Liver (tissue), 9 donors: ENCODE data around the gene AHNAK2. TPM values are rescaled to one million over a fixed set of nuclear protein-coding genes. Genes with fewer than 3 reads are reported as not detected.

Experiments used
- DNase-seq: peaks from one replicate; pipeline ENCODE4 v3.0.0-alpha.2; 2017; ENCODE audit warnings: low spot score
- H3K27ac ChIP-seq, 2 donors: one replicate each; pipeline ENCODE4 v1.7.0; 2013; ENCODE audit warnings: inconsistent platforms in 2 of 2, low read length in 2 of 2, control low read depth in 1 of 2, low read depth in 1 of 2, mild to moderate bottlenecking in 1 of 2
- H3K27me3 ChIP-seq, 4 donors: one replicate each; pipeline versions ENCODE4 v1.6.1 to v1.7.0; 2013; ENCODE audit warnings: low read length in 3 of 4, inconsistent platforms in 1 of 4, mild to moderate bottlenecking in 1 of 4, moderate library complexity in 1 of 4; ENCODE audit not compliant: control insufficient read depth in 4 of 4, insufficient read depth in 4 of 4
- H3K36me3 ChIP-seq, 4 donors: one replicate each; pipeline versions ENCODE4 v1.6.1 to v1.7.0; 2013; ENCODE audit warnings: low read length in 3 of 4, mild to moderate bottlenecking in 3 of 4, low read depth in 1 of 4, moderate library complexity in 1 of 4; ENCODE audit not compliant: control insufficient read depth in 4 of 4, insufficient read depth in 3 of 4
- H3K4me1 ChIP-seq, 4 donors: one replicate each; pipeline versions ENCODE4 v1.6.1 to v1.7.0; 2013; ENCODE audit warnings: low read length in 3 of 4, mild to moderate bottlenecking in 3 of 4, moderate library complexity in 1 of 4; ENCODE audit not compliant: control insufficient read depth in 4 of 4, insufficient read depth in 4 of 4
- H3K4me3 ChIP-seq, 3 donors: one replicate each; pipeline versions ENCODE4 v1.6.1 to v1.7.0; 2013; ENCODE audit warnings: low read length in 3 of 3, control low read depth in 1 of 3, low read depth in 1 of 3, mild to moderate bottlenecking in 1 of 3
- H3K9ac ChIP-seq, 2 donors: one replicate each; pipeline ENCODE4 v1.7.0; 2013; ENCODE audit warnings: low read length in 2 of 2, mild to moderate bottlenecking in 2 of 2, moderate library complexity in 2 of 2, control low read depth in 1 of 2, low read depth in 1 of 2
- H3K9me3 ChIP-seq, 4 donors: one replicate each; pipeline versions ENCODE4 v1.6.1 to v1.7.0; 2013; ENCODE audit warnings: low read length in 3 of 4; ENCODE audit not compliant: control insufficient read depth in 4 of 4
- ATF3 ChIP-seq: IDR thresholded peaks from 2 replicates; pipeline ENCODE4 v1.6.1; 2016; ENCODE audit warnings: antibody characterized with exemption
- CTCF ChIP-seq: fragments of 150-350 bp; IDR thresholded peaks from 2 replicates; pipeline ENCODE4 v1.5.1; 2017; ENCODE audit warnings: improper control_type of control experiment, low read depth, low read length; ENCODE audit not compliant: missing input control
- EGR1 ChIP-seq, 2 donors: IDR thresholded peaks; 2 replicates each; pipeline ENCODE4 v1.6.1; 2016 to 2018; ENCODE audit warnings: antibody characterized with exemption in 2 of 2, low read depth in 2 of 2
- FOXA1 ChIP-seq: IDR thresholded peaks from 2 replicates; pipeline ENCODE4 v1.6.1; 2016; ENCODE audit warnings: antibody characterized with exemption
- FOXA2 ChIP-seq: IDR thresholded peaks from 2 replicates; pipeline ENCODE4 v1.6.1; 2016; ENCODE audit warnings: antibody characterized with exemption
- GABPA ChIP-seq, 2 donors: IDR thresholded peaks in 1 of 2; conservative IDR thresholded peaks in 1 of 2; 2 replicates each; pipeline ENCODE4 v1.6.1; 2016; ENCODE audit warnings: antibody characterized with exemption in 2 of 2, mild to moderate bottlenecking in 1 of 2, moderate library complexity in 1 of 2
- HNF4A ChIP-seq, 2 donors: conservative IDR thresholded peaks; 2 replicates each; pipeline ENCODE4 v1.6.1; 2016; ENCODE audit warnings: antibody characterized with exemption in 2 of 2, mild to moderate bottlenecking in 2 of 2
- HNF4G ChIP-seq: IDR thresholded peaks from 2 replicates; pipeline ENCODE4 v1.6.1; 2016; ENCODE audit warnings: antibody characterized with exemption
- JUND ChIP-seq, 2 donors: IDR thresholded peaks; 2 replicates each; pipeline ENCODE4 v1.6.1; 2016; ENCODE audit warnings: antibody characterized with exemption in 2 of 2
- MAX ChIP-seq: IDR thresholded peaks from 2 replicates; pipeline ENCODE4 v1.6.1; 2016; ENCODE audit warnings: antibody characterized with exemption
- NR2F2 ChIP-seq: IDR thresholded peaks from 2 replicates; pipeline ENCODE4 v1.6.1; 2016; ENCODE audit warnings: antibody characterized with exemption
- RAD21 ChIP-seq, 2 donors: IDR thresholded peaks; 2 replicates each; pipeline ENCODE4 v1.6.1; 2016; ENCODE audit warnings: antibody characterized with exemption in 2 of 2, mild to moderate bottlenecking in 2 of 2
- REST ChIP-seq: IDR thresholded peaks from 2 replicates; pipeline ENCODE4 v1.6.1; 2016; ENCODE audit warnings: antibody characterized with exemption, mild to moderate bottlenecking
- RXRA ChIP-seq, 2 donors: IDR thresholded peaks; 2 replicates each; pipeline ENCODE4 v1.6.1; 2017 to 2018; ENCODE audit warnings: antibody characterized with exemption in 2 of 2, mild to moderate bottlenecking in 1 of 2
- SP1 ChIP-seq: IDR thresholded peaks from 2 replicates; pipeline ENCODE4 v1.6.1; 2018; ENCODE audit warnings: antibody characterized with exemption, mild to moderate bottlenecking
- TAF1 ChIP-seq: conservative IDR thresholded peaks from 2 replicates; pipeline ENCODE4 v1.6.1; 2016; ENCODE audit warnings: antibody characterized with exemption, mild to moderate bottlenecking
- YY1 ChIP-seq: IDR thresholded peaks from 2 replicates; pipeline ENCODE4 v1.6.1; 2016; ENCODE audit warnings: antibody characterized with exemption, mild to moderate bottlenecking
- ZBTB33 ChIP-seq: IDR thresholded peaks from 2 replicates; pipeline ENCODE4 v1.6.1; 2016; ENCODE audit warnings: antibody characterized with exemption
- WGBS: extraction: QIAGEN DNeasy Blood & Tissue Kit; methylation state at CpG from one replicate; pipeline ENCODE4 v1.1.7; 2013; 5-methylcytosine and 5-hydroxymethylcytosine counted together
- polyA plus RNA-seq, 2 donors: library from polyadenylated mRNA; stranded (reverse) in 1 of 2; unstranded in 1 of 2; fragments of 200-250 nt in 1 of 2; fragments of >200 nt in 1 of 2; fragmentation: Nextera tagmentation in 1 of 2; extraction: Ambion mirVana in 1 of 2; gene quantifications; one replicate each; pipeline versions ENCODE4 v1.2.1 to v1.2.3, GENCODE V29; 2013 to 2015
- total RNA-seq, 2 donors: library from RNA; depleted of rRNA; stranded (reverse); fragments of >200 nt; gene quantifications; one replicate each; pipeline ENCODE4 v1.2.3, GENCODE V29; 2014
- donor health status: healthy.
- donor health status: healthy.
- donor health status: healthy.
- donor health status: healthy.
- donor health status: healthy.

AHNAK2 gene
- total and polyA plus RNA-seq, 4 donors: 0.05 to 2.6 (median 1.2) TPM

GRCh38 chr14:104979758-104980610 is 1.8 kb upstream of the AHNAK2 start:
- no peak for DNase-seq
- H3K4me3 ChIP-seq: no peak overlapping the region
- H3K9ac ChIP-seq: no peak overlapping the region
- H3K27ac ChIP-seq: peak overlapping the region; percentile 23 to 57
- no peaks in the 10 kb centered on the region for H3K9me3 ChIP-seq
- H3K4me1 ChIP-seq: peaks cover 6 to 32% (median 26%) of the 10 kb centered on the region in 4 donors
- no peaks in the 10 kb centered on the region for H3K27me3 ChIP-seq
- WGBS: 42% methylated on average over 19 of the region's 19 CpGs
- H3K36me3 ChIP-seq: no peaks in the 10 kb centered on the region
- TF ChIP-seq RAD21 (IDR thresholded peaks at IDR 0.05) (no peak), FOXA1 (no peak), HNF4A (conservative IDR thresholded peaks at IDR 0.05) (peak in 1 of 2 donors; percentile 50), RXRA (IDR thresholded peaks at IDR 0.05) (peak; percentile 53 to 75), FOXA2 (peak; percentile 0), YY1 (peak; percentile 80), GABPA (IDR thresholded peaks at IDR 0.05 in 1 of 2, conservative IDR thresholded peaks at IDR 0.05 in 1 of 2) (peak in 1 of 2 donors; percentile 45), JUND (IDR thresholded peaks at IDR 0.05) (peak; percentile 98 to 99), TAF1 (no peak), ATF3 (peak; percentile 96), MAX (no peak), SP1 (peak; percentile 68), HNF4G (no peak)

- H3K36me3 ChIP-seq: no peaks in the 10 kb centered on the region
- H3K27me3 ChIP-seq: no peaks in the 10 kb centered on the region
- H3K4me1 ChIP-seq: peaks cover 6 to 32% (median 24%) of the 10 kb centered on the region in 4 donors
- H3K9ac ChIP-seq: no peak overlapping the region
- TF ChIP-seq SP1: no peak
- TF ChIP-seq CTCF: no peak
- no peak for TF ChIP-seq ATF3
- no peak for TF ChIP-seq ZBTB33
- no peak for TF ChIP-seq REST
- TF ChIP-seq FOXA1: no peak
- no peak for TF ChIP-seq TAF1
- no peak for TF ChIP-seq EGR1 (IDR thresholded peaks at IDR 0.05; ENCODE audit: low read depth in 2 of 2)
- no peak for TF ChIP-seq RAD21 (IDR thresholded peaks at IDR 0.05)
- TF ChIP-seq FOXA2: no peak
- TF ChIP-seq NR2F2: no peak
- TF ChIP-seq RXRA (IDR thresholded peaks at IDR 0.05): no peak
- no peak for TF ChIP-seq GABPA (IDR thresholded peaks at IDR 0.05 in 1 of 2, conservative IDR thresholded peaks at IDR 0.05 in 1 of 2)
- TF ChIP-seq MAX: no peak
- TF ChIP-seq HNF4A (conservative IDR thresholded peaks at IDR 0.05): no peak
- no peak for TF ChIP-seq YY1
- no peak for TF ChIP-seq JUND (IDR thresholded peaks at IDR 0.05)
- TF ChIP-seq HNF4G: no peak
- peak overlapping the region; percentile 23 to 57 for H3K27ac ChIP-seq
- peak overlapping the region in 1 of 3 donors; percentile 66 for H3K4me3 ChIP-seq
- WGBS: 69% methylated on average over 32 of the region's 32 CpGs
- H3K9me3 ChIP-seq: no peaks in the 10 kb centered on the region
- DNase-seq: no peak
Measured at GRCh38 chr14:104978746-104979691, 845 bp upstream of the AHNAK2 start.
